Measurements from ENCODE around the gene NOTCH2.

NOTCH2 gene

DNA sequence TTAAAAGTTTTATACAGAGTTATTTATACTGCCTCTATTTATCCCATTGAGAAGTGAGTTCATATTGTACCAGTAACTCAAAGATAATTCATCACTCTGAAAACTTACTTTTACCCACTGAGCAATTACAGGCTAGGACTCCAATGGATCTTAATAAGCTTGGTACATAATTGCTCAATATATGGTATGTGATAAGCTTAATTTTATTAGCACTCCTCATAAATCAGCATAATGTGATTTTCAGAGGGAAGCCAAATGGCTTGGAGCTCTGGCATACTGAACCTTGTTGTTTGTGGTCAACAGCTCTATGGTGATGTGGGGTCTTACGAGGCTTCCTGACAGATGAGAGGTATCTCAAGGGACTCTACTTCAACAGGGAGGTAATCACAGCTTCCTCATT lies 199.5 kb downstream of the NOTCH2 start:
- no peak for DNase-seq

DNA sequence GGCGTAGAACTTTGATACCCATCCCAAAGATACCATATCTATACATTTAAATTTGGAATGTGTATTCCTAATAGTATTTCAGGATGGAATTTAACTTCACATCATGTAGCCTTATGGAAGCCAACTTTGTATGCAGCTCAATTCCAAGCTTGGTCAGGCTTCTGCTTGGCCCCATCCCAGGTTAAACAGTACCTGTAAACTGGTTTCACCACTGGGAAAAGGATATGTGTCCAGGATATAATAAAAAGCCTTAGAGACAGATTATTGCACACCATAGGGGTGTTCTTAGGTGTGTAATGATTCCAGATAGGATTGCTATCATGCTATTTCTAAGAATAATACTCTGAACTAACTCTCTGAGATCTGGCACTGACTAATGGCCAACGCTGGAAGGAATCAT lies 201.3 kb downstream of the NOTCH2 start:
- DNase-seq: no peak

DNA sequence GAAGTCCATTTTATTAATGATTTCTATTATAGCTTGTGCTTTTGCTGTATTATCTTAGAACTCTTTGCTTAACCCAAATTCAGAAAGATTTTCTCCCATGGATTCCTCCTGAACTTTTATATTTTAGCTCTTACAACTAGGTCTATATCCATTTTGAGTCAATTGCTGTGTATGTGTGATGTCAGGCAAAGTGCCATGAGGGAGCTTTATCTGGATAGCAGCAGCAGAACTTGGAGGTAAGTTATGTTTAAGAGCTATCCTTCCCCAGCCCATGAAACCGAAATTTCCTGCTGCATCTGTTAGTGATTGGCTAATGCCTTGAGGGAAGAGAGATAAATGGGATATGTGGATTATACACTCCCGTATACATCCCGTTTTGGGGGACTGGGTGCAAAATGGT lies 203.0 kb downstream of the NOTCH2 start:
- DNase-seq: no peak

DNA sequence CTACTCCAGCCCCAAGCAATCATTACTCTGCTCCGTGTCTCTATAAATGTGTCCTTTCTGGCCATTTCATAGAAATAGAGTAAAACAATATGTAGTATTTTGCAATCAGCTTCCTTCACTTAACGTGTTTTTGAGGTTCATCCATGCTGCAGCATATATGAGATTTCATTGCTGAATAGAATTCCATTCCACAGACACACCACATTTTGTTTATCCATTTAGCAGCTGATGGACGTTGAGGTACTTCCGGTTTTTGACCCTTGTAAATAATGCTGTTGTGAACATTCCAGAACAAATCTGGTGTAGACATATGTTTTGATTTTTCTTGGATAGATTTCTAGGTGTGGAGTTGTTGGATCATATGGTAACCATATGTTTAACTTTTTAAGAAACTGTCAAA lies 203.8 kb downstream of the NOTCH2 start:
- no peak for DNase-seq

DNA sequence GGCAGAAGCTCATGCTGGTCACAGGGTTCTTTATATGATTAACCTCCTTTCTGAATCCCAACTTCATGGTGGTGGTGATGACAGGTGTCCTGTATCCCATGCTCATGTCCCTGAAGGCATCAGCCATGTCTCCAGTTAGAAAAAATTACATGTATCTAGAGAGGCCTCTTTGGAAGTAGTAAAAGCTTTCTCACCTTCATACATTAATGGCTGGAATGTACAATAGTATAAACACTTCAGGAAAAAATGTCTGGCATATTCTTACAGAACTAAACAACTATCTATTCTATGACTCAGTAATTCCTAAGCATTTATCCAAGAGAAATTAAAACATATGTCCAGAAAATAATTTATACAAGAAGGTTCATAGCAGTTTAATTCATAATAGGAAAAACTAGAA lies 207.2 kb downstream of the NOTCH2 start:
- no peak for DNase-seq
